D341Med (cell line): ENCODE measurements around the gene TXNDC11.

Experiments used
- DNase-seq: peaks from one replicate; pipeline ENCODE4 v3.0.0; 2012; ENCODE audit warnings: low spot score

TXNDC11 gene

GRCh38 chr16:11689031-11689840 lies 53.4 kb downstream of the TXNDC11 start:
- DNase-seq = no peak

DNA sequence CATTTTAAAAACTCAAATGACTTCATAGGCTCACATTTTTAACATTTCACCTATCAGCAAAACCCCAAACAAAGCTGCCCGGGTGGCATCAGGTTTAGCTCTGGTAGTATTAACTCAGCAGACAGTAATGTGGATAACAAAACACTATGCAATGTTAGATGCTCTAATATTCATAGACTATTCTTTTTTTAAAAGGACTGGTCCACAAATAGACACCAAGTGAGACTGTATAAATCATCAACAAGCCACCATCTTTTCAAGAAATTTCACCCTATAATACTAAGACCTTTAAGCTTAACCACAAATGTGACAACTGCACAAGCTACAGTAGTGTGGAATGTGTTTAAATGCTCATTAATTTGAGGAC lies 54.2 kb downstream of the TXNDC11 start:
- no peak for DNase-seq

- no peak for DNase-seq
These were observed 54.8 kb downstream of the TXNDC11 start for GRCh38 chr16:11687601-11688519.

- DNase-seq = no peak
These were observed 55.8 kb downstream of the TXNDC11 start for GRCh38 chr16:11686713-11687380.

GRCh38 chr16:11685844-11686618 lies 56.6 kb downstream of the TXNDC11 start:
- no peak for DNase-seq

- no peak for DNase-seq
These were observed 58.2 kb downstream of the TXNDC11 start for GRCh38 chr16:11684231-11685025.

- DNase-seq = no peak
These were observed 59.5 kb downstream of the TXNDC11 start for GRCh38 chr16:11683145-11683544.

DNA sequence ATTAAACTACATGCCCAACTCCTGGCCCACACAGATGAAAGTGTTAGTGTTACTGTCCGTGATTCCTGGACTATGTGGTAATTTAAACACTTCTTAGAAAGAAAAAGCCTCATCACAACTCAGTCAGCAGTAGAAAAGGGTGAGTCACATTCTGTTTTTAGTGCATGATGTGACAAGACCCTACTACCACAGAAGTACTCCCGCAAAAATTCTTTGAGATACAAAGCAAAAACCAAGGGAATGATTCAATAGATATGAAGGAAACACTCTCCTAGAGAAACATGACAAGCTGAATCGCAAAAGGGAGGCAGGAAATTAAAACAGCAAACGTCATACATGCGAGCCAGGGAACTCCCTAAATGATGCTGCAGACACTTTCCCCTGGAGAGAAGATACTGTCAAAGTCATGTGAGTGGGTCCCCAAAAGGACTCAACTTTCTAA lies 60.0 kb downstream of the TXNDC11 start:
- no peak for DNase-seq

- no peak for DNase-seq
These were observed 60.5 kb downstream of the TXNDC11 start for GRCh38 chr16:11681976-11682654.

GRCh38 chr16:11681556-11681955 lies 61.1 kb downstream of the TXNDC11 start:
- DNase-seq = no peak

DNA sequence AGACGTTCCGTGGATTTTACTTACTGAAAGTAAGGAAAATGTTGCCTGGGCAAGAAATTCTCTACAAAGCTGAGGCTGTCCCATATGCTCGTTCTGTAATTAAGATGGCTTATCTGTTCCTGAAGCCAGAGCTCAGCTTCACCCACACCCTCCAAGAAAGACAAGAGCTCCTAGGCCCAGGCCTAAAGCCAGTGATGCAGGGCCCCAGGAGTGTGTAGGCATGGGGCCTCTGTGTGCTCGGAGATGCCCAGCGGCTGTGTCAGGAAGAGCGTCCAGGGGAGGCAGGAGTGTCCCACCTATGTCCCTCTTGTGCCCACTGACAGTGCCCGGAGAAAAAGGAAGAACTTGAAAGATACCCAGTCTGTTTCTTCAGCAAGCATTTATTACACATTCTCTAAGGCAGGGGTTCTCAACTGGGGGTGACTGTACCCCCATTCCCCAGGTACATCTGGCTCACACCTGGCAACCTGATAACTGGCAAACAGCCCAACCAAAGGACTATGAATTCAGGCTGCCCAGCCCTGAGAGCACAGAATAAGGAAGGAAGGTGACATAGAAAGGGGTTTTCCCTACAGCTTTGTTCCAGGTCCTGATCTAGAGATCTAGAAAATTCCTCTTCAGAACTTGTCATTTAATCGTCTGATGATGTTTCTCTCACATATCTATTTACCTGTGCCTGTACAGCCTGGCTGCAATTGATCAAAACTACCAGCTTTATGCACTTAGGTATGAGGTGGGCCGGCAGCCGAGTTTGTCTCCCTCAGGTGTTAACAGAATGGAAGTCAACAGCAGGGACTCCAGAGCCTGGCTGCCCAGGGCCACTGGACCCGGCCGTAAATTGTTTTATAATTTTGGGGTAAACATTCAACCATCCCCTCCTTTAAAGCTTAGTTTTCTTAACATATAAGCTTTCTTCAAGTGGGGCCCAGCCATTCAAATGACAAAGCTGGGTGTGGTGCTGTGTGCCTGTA lies 62.4 kb downstream of the TXNDC11 start:
- DNase-seq = no peak

DNA sequence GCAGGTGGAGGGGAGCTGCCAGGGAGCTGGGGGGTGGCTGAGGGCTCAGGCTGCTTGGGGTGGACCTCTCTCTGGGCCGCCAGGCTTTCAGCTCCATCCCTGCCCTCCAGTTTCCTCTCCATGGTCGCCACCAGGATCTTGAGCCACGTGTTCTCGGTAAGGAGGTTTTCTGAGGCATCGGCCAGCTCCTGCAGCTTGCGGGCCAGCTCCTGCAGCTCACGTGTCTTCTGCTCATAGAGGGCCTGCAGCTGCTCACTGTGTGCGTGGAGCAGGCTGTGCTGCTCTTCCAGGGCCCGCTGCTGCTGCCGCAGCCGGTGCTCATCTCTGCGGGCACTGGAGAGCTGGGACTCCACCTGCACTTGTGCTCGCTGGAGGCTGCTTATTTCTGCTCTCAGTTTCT lies 63.4 kb downstream of the TXNDC11 start:
- DNase-seq = no peak

GRCh38 chr16:11677959-11678881 lies 64.4 kb downstream of the TXNDC11 start:
- DNase-seq = no peak

- DNase-seq = no peak
These were observed 65.2 kb downstream of the TXNDC11 start for GRCh38 chr16:11677451-11677951.

DNA sequence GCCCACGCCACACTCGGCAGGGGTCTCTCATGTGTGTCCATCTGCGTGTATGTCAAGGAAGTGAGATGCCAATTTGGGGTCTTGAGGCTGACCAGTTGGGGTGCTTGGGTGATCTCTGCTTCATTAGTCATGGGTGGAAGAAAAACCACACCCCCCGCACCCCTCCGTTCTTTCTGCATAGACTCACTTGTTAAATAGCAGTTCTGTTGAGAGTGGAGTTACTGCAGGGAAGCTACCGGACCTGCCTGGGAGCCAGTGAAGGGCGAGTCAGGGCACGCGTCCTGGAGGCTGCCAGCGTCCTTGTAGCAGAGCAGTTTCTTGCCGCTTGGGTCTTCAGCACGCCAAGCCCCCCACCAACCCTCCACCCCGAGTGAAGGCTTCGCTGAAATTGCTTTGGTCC lies 65.9 kb downstream of the TXNDC11 start:
- DNase-seq = no peak

GRCh38 chr16:11675561-11676511 lies 66.8 kb downstream of the TXNDC11 start:
- no peak for DNase-seq
